ENCODE results near the gene PSMB1. TPM values are rescaled to one million over a fixed set of nuclear protein-coding genes. Genes with fewer than 3 reads are reported as not detected.

The PSMB1 gene
- total RNA-seq (100 to 1,000 TPM; 111 to 173 TPM), polyA plus RNA-seq (ENCODE audit: insufficient read length in 6 of 6) (100 to 1,000 TPM; 165 to 182 (median 173) TPM)
- long read RNA-seq, donor 1, transcript PSMB1-201 (6 exons, 928 nt): major isoform, 121 of 196 reads
- long read RNA-seq, donor 1, transcript PSMB1-202 (5 exons, 1,939 nt): minor isoform, 30 of 196 reads
- long read RNA-seq, donor 1, partial matches to known transcripts: 36 of 196 reads
- long read RNA-seq, donor 1, other reads (novel, unspliced or antisense): 9 of 196 reads
- long read RNA-seq, donor 2, transcript PSMB1-202 (5 exons, 1,939 nt): minor isoform, 15 of 171 reads
- long read RNA-seq, donor 2, transcript PSMB1-201 (6 exons, 928 nt): major isoform, 120 of 171 reads
- long read RNA-seq, donor 2, partial matches to known transcripts: 23 of 171 reads
- long read RNA-seq, donor 2, other reads (novel, unspliced or antisense): 13 of 171 reads
- long read RNA-seq, donor 3, transcript PSMB1-202 (5 exons, 1,939 nt): minor isoform, 12 of 147 reads
- long read RNA-seq, donor 3, transcript PSMB1-201 (6 exons, 928 nt): major isoform, 118 of 147 reads
- long read RNA-seq, donor 3, partial matches to known transcripts: 8 of 147 reads
- long read RNA-seq, donor 3, other reads (novel, unspliced or antisense): 9 of 147 reads
- long read RNA-seq, donor 4, transcript PSMB1-201 (6 exons, 928 nt): major isoform, 136 of 146 reads
- long read RNA-seq, donor 4, partial matches to known transcripts: 5 of 146 reads
- long read RNA-seq, donor 4, other reads (novel, unspliced or antisense): 5 of 146 reads
- long read RNA-seq, donor 5, transcript PSMB1-202 (5 exons, 1,939 nt): minor isoform, 21 of 171 reads
- long read RNA-seq, donor 5, transcript PSMB1-201 (6 exons, 928 nt): major isoform, 124 of 171 reads
- long read RNA-seq, donor 5, partial matches to known transcripts: 11 of 171 reads
- long read RNA-seq, donor 5, other reads (novel, unspliced or antisense): 15 of 171 reads
- long read RNA-seq, donor 6, transcript PSMB1-202 (5 exons, 1,939 nt): minor isoform, 9 of 142 reads
- long read RNA-seq, donor 6, transcript PSMB1-201 (6 exons, 928 nt): major isoform, 124 of 142 reads
- long read RNA-seq, donor 6, partial matches to known transcripts: 0 of 142 reads
- long read RNA-seq, donor 6, other reads (novel, unspliced or antisense): 9 of 142 reads
- long read RNA-seq, donor 7, transcript PSMB1-202 (5 exons, 1,939 nt): minor isoform, 12 of 111 reads
- long read RNA-seq, donor 7, transcript PSMB1-201 (6 exons, 928 nt): major isoform, 88 of 111 reads
- long read RNA-seq, donor 7, partial matches to known transcripts: 0 of 111 reads
- long read RNA-seq, donor 7, other reads (novel, unspliced or antisense): 11 of 111 reads
- long read RNA-seq, donor 8, transcript PSMB1-201 (6 exons, 928 nt): major isoform, 73 of 102 reads
- long read RNA-seq, donor 8, transcript PSMB1-202 (5 exons, 1,939 nt): minor isoform, 18 of 102 reads
- long read RNA-seq, donor 8, partial matches to known transcripts: 0 of 102 reads
- long read RNA-seq, donor 8, other reads (novel, unspliced or antisense): 11 of 102 reads
- long read RNA-seq, donor 9: 0 reads
- long read RNA-seq, donor 10, transcript PSMB1-201 (6 exons, 928 nt): major isoform, 271 of 287 reads
- long read RNA-seq, donor 10, partial matches to known transcripts: 4 of 287 reads
- long read RNA-seq, donor 10, other reads (novel, unspliced or antisense): 10 of 287 reads
- long read RNA-seq, donor 11, transcript PSMB1-201 (6 exons, 928 nt): major isoform, 95 of 119 reads
- long read RNA-seq, donor 11, transcript PSMB1-202 (5 exons, 1,939 nt): minor isoform, 11 of 119 reads
- long read RNA-seq, donor 11, partial matches to known transcripts: 8 of 119 reads
- long read RNA-seq, donor 11, other reads (novel, unspliced or antisense): 5 of 119 reads
- long read RNA-seq, donor 12, transcript PSMB1-202 (5 exons, 1,939 nt): minor isoform, 25 of 127 reads
- long read RNA-seq, donor 12, transcript PSMB1-201 (6 exons, 928 nt): major isoform, 78 of 127 reads
- long read RNA-seq, donor 12, partial matches to known transcripts: 11 of 127 reads
- long read RNA-seq, donor 12, other reads (novel, unspliced or antisense): 13 of 127 reads

- Histone ChIP-seq H3K4me1 (peaks cover 31 to 58% of the 10 kb centered on the region in 2 donors), H3K36me3 (peaks cover 0 to 33% of the 10 kb centered on the region in 2 donors), H3K27ac (peak within 1 kb of the TSS; percentile 92 to 97), H3K27me3 (no peaks in the 10 kb centered on the region), H3K9me3 (no peaks in the 10 kb centered on the region), H3K4me3 (peak within 1 kb of the TSS; percentile 77 to 84)
- no peak for TF ChIP-seq CTCF (IDR thresholded peaks at IDR 0.05)
- intact Hi-C loops (cut with DNase I): no loop called here
- ATAC-seq: peak; percentile 90
- peak; percentile 94 to 97 (median 96) for DNase-seq
Measured at GRCh38 chr6:170552765-170553533, at the start of gene PSMB1. PSMB1 (minus strand) TSS chr6:170553307; CDS start chr6:170553242, 65 bp downstream.

- Histone ChIP-seq H3K27me3 (peaks cover 0 to 10% of the 10 kb centered on the region in 2 donors), H3K9me3 (peaks cover 0 to 11% of the 10 kb centered on the region in 2 donors), H3K4me1 (no peaks in the 10 kb centered on the region), H3K27ac (no peak overlapping the region), H3K4me3 (no peak overlapping the region), H3K36me3 (no peaks in the 10 kb centered on the region)
- ATAC-seq: no peak
- TF ChIP-seq CTCF (IDR thresholded peaks at IDR 0.05): no peak
- no peak for DNase-seq
- intact Hi-C loops (cut with DNase I): no loop called here
Measured at GRCh38 chr6:170597278-170597677, 44.2 kb upstream of the PSMB1 start.

- no peaks in the 10 kb centered on the region for H3K36me3 ChIP-seq
- no peak overlapping the region for H3K4me3 ChIP-seq
- peaks cover 0 to 16% of the 10 kb centered on the region in 2 donors for H3K9me3 ChIP-seq
- DNase-seq (no peak), ATAC-seq (no peak)
- no peak for TF ChIP-seq CTCF (IDR thresholded peaks at IDR 0.05)
- peaks cover 0 to 10% of the 10 kb centered on the region in 2 donors for H3K27me3 ChIP-seq
- intact Hi-C loops (cut with DNase I): no loop called here
- no peak overlapping the region for H3K27ac ChIP-seq
- no peaks in the 10 kb centered on the region for H3K4me1 ChIP-seq
Measured at GRCh38 chr6:170596426-170596825, 43.3 kb upstream of the PSMB1 start.

Data from left lung (tissue), 14 donors.